Activated T-helper 2 cell treated with anti-CD3 and anti-CD28 coated beads, Interferon-gamma antibody, Interleukin-2, Interleukin-4, amounts not matched to agents 10 μg/mL and 5 μg/mL and 100 μg/mL, durations not matched to agents 14 hours and 24 hours and 36 hours (primary cell): Measurements from ENCODE around the gene MYCBP. TPM values are rescaled to one million over a fixed set of nuclear protein-coding genes. Genes with fewer than 3 reads are reported as not detected.

Experiments used
- DNase-seq: peaks from one replicate; pipeline ENCODE4 v3.0.0; 2021; ENCODE audit warnings: low spot score
- H3K27ac Mint-ChIP-seq: one replicate; pipeline ENCODE4 v1.8.0; 2021; ENCODE audit warnings: mixed read lengths
- H3K27me3 Mint-ChIP-seq: one replicate; pipeline ENCODE4 v1.8.0; 2021; ENCODE audit warnings: low read depth, mixed read lengths
- H3K36me3 Mint-ChIP-seq: one replicate; pipeline ENCODE4 v1.8.0; 2021; ENCODE audit warnings: low read depth, mixed read lengths
- H3K4me1 Mint-ChIP-seq: one replicate; pipeline ENCODE4 v1.8.0; 2021; ENCODE audit warnings: low read depth, mixed read lengths
- H3K4me3 Mint-ChIP-seq: one replicate; pipeline ENCODE4 v1.8.0; 2021; ENCODE audit warnings: low read depth, mild to moderate bottlenecking, moderate library complexity, mixed read lengths
- H3K9me3 Mint-ChIP-seq: one replicate; pipeline ENCODE4 v1.8.0; 2021; ENCODE audit warnings: mixed read lengths
- intact Hi-C: fragments of 100-400 bp; cut with micrococcal nuclease; formaldehyde crosslinking; loops from one replicate; pipeline ENCODE4 v1.15.1; 2023
- total RNA-seq: library from RNA; stranded (reverse); gene quantifications from 2 replicates; pipeline ENCODE4 v1.2.3, GENCODE V29; 2022

The MYCBP gene
- total RNA-seq, 1 donor from 2014 or later: 34.9 TPM

- H3K27ac Mint-ChIP-seq: no peak overlapping the region
- H3K36me3 Mint-ChIP-seq: no peaks in the 10 kb centered on the region
- H3K9me3 Mint-ChIP-seq: no peaks in the 10 kb centered on the region
- intact Hi-C loops: no loop called here
- H3K27me3 Mint-ChIP-seq: peaks cover 5% of the 10 kb centered on the region
- no peaks in the 10 kb centered on the region for H3K4me1 Mint-ChIP-seq
- H3K4me3 Mint-ChIP-seq: no peak overlapping the region
- no peak for DNase-seq
These were observed 18.6 kb upstream of the MYCBP start for GRCh38 chr1:38891753-38892152.

- intact Hi-C loops: no loop called here
- no peaks in the 10 kb centered on the region for H3K4me1 Mint-ChIP-seq
- H3K36me3 Mint-ChIP-seq: no peaks in the 10 kb centered on the region
- H3K27ac Mint-ChIP-seq: no peak overlapping the region
- H3K27me3 Mint-ChIP-seq: peaks cover 14% of the 10 kb centered on the region
- no peak for DNase-seq
- no peak overlapping the region for H3K4me3 Mint-ChIP-seq
- H3K9me3 Mint-ChIP-seq: no peaks in the 10 kb centered on the region
These were observed 16.4 kb upstream of the MYCBP start for GRCh38 chr1:38889589-38889988.

- no peaks in the 10 kb centered on the region for H3K4me1 Mint-ChIP-seq
- no peaks in the 10 kb centered on the region for H3K36me3 Mint-ChIP-seq
- H3K4me3 Mint-ChIP-seq: no peak overlapping the region
- no peak for DNase-seq
- no peaks in the 10 kb centered on the region for H3K9me3 Mint-ChIP-seq
- intact Hi-C loops: no loop called here
- H3K27me3 Mint-ChIP-seq: peaks cover 14% of the 10 kb centered on the region
- H3K27ac Mint-ChIP-seq: no peak overlapping the region
These were observed 15.5 kb upstream of the MYCBP start for GRCh38 chr1:38888423-38889333.

- H3K36me3 Mint-ChIP-seq: no peaks in the 10 kb centered on the region
- H3K9me3 Mint-ChIP-seq: no peaks in the 10 kb centered on the region
- H3K4me3 Mint-ChIP-seq: no peak overlapping the region
- H3K27me3 Mint-ChIP-seq: peaks cover 14% of the 10 kb centered on the region
- H3K27ac Mint-ChIP-seq: no peak overlapping the region
- no peak for DNase-seq
- H3K4me1 Mint-ChIP-seq: no peaks in the 10 kb centered on the region
- intact Hi-C loops: no loop called here
These were observed 11.9 kb upstream of the MYCBP start for GRCh38 chr1:38885092-38885491.

- Mint-ChIP-seq H3K27ac (no peak within 1 kb of the TSS), H3K27me3 (peaks cover 7% of the 10 kb centered on the region), H3K4me1 (no peaks in the 10 kb centered on the region)
These were observed 8.3 kb upstream of the MYCBP start, which contains the start of gene GJA9 for GRCh38 chr1:38881487-38881886. GJA9 (minus strand) TSS chr1:38881587; CDS start chr1:38876098, 5,489 bp downstream.

GRCh38 chr1:38875811-38876210 lies 2.7 kb upstream of the MYCBP start:
- no peak overlapping the region for H3K4me3 Mint-ChIP-seq
- no peak overlapping the region for H3K27ac Mint-ChIP-seq
- DNase-seq: no peak
- no peaks in the 10 kb centered on the region for H3K27me3 Mint-ChIP-seq
- H3K36me3 Mint-ChIP-seq: peaks cover 6% of the 10 kb centered on the region
- H3K9me3 Mint-ChIP-seq: no peaks in the 10 kb centered on the region
- intact Hi-C loops: no loop called here
- peaks cover 26% of the 10 kb centered on the region for H3K4me1 Mint-ChIP-seq

More at GRCh38 chr1:38881487-38881886, 8.3 kb upstream of the MYCBP start, which contains the start of gene GJA9:
- H3K9me3 Mint-ChIP-seq: no peaks in the 10 kb centered on the region
- H3K4me3 Mint-ChIP-seq: no peak within 1 kb of the TSS
- no peaks in the 10 kb centered on the region for H3K36me3 Mint-ChIP-seq
- no peak for DNase-seq
- intact Hi-C loops: no loop called here

- intact Hi-C loops: loop anchor here (1.0 to 5.0 kb wide), 2 partner anchors 13 to 120 kb away; partner anchors contain the start of genes AKIRIN1 and RRAGC
- peaks cover 17% of the 10 kb centered on the region for H3K36me3 Mint-ChIP-seq
- no peaks in the 10 kb centered on the region for H3K27me3 Mint-ChIP-seq
- H3K4me1 Mint-ChIP-seq: peaks cover 29% of the 10 kb centered on the region
- peak overlapping the region; percentile 75 for H3K27ac Mint-ChIP-seq
- no peaks in the 10 kb centered on the region for H3K9me3 Mint-ChIP-seq
- peak overlapping the region; percentile 88 for H3K4me3 Mint-ChIP-seq
- DNase-seq: peak; percentile 33
These were observed 634 bp downstream of the MYCBP start for GRCh38 chr1:38872401-38873026.

- intact Hi-C loops: loop anchor here (5.0 kb wide), 1 partner anchor 121 kb away; the partner anchor contains the start of gene AKIRIN1
These were observed 2.2 kb downstream of the MYCBP start for GRCh38 chr1:38870996-38871395.

GRCh38 chr1:38867208-38867607 lies 5.9 kb downstream of the MYCBP start:
- H3K27me3 Mint-ChIP-seq: no peaks in the 10 kb centered on the region
- H3K4me3 Mint-ChIP-seq: no peak overlapping the region
- H3K27ac Mint-ChIP-seq: no peak overlapping the region
- H3K4me1 Mint-ChIP-seq: peaks cover 22% of the 10 kb centered on the region
- peaks cover 55% of the 10 kb centered on the region for H3K36me3 Mint-ChIP-seq
- H3K9me3 Mint-ChIP-seq: no peaks in the 10 kb centered on the region
- intact Hi-C loops: no loop called here
- no peak for DNase-seq

More at GRCh38 chr1:38870996-38871395, 2.2 kb downstream of the MYCBP start:
- Mint-ChIP-seq H3K36me3 (peaks cover 24% of the 10 kb centered on the region), H3K9me3 (no peaks in the 10 kb centered on the region), H3K4me3 (peak overlapping the region; percentile 45), H3K27ac (peak overlapping the region; percentile 35), H3K27me3 (no peaks in the 10 kb centered on the region), H3K4me1 (peaks cover 32% of the 10 kb centered on the region)
- no peak for DNase-seq

- Mint-ChIP-seq H3K4me1 (peaks cover 18% of the 10 kb centered on the region), H3K36me3 (peaks cover 50% of the 10 kb centered on the region), H3K27ac (no peak overlapping the region)
These were observed 7.9 kb downstream of the MYCBP start for GRCh38 chr1:38865112-38865715.

GRCh38 chr1:38860454-38860795 lies 12.7 kb downstream of the MYCBP start:
- intact Hi-C loops: no loop called here
- DNase-seq: no peak
- peaks cover 43% of the 10 kb centered on the region for H3K36me3 Mint-ChIP-seq
- no peaks in the 10 kb centered on the region for H3K9me3 Mint-ChIP-seq
- H3K4me1 Mint-ChIP-seq: peaks cover 23% of the 10 kb centered on the region
- H3K27me3 Mint-ChIP-seq: no peaks in the 10 kb centered on the region
- peak overlapping the region; percentile 91 for H3K4me3 Mint-ChIP-seq
- no peak overlapping the region for H3K27ac Mint-ChIP-seq

More at GRCh38 chr1:38865112-38865715, 7.9 kb downstream of the MYCBP start:
- intact Hi-C loops: no loop called here
- no peak for DNase-seq
- Mint-ChIP-seq H3K4me3 (no peak overlapping the region), H3K9me3 (no peaks in the 10 kb centered on the region), H3K27me3 (no peaks in the 10 kb centered on the region)

- DNase-seq: peak; percentile 98
- no peaks in the 10 kb centered on the region for H3K9me3 Mint-ChIP-seq
- H3K27ac Mint-ChIP-seq: peak within 1 kb of the TSS; percentile 82
- H3K4me3 Mint-ChIP-seq: peak within 1 kb of the TSS; percentile 92
- H3K4me1 Mint-ChIP-seq: peaks cover 23% of the 10 kb centered on the region
- no peaks in the 10 kb centered on the region for H3K27me3 Mint-ChIP-seq
- intact Hi-C loops: loop anchor here (1.0 to 10.0 kb wide), 3 partner anchors 13 to 1265 kb away; partner anchors contain the start of genes GNL2 and MYCBP
- H3K36me3 Mint-ChIP-seq: peaks cover 43% of the 10 kb centered on the region
These were observed 13.3 kb downstream of the MYCBP start, which contains the start of gene RRAGC for GRCh38 chr1:38859561-38860453. RRAGC (minus strand) TSS chr1:38859772; CDS start chr1:38859646, 126 bp downstream.
